ENCODE measurements around the gene NTRK2.

NTRK2 gene

DNA sequence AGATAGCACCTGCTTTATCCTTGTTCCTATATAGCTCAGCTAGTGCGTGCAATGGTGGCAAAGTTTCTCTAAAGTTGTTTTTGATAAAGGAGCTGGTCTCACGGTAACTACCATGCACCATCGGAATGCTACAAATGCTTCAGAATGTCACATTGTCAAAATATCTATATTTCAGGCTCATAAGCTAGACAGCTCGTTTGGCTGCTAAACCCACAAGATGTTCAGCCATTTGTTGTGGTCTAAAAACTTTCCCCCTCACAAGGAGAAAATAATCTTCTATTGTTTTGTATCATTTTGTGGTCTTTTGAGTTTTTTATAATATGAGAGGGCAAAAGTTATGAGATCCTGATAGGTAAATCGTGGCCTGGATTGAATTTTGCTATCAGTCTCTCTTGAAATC is 137.9 kb downstream of the NTRK2 start:
- DNase-seq: no peak
- no peaks in the 10 kb centered on the region for H3K27me3 ChIP-seq (replicated peaks)
- TF ChIP-seq, protein P1, sequence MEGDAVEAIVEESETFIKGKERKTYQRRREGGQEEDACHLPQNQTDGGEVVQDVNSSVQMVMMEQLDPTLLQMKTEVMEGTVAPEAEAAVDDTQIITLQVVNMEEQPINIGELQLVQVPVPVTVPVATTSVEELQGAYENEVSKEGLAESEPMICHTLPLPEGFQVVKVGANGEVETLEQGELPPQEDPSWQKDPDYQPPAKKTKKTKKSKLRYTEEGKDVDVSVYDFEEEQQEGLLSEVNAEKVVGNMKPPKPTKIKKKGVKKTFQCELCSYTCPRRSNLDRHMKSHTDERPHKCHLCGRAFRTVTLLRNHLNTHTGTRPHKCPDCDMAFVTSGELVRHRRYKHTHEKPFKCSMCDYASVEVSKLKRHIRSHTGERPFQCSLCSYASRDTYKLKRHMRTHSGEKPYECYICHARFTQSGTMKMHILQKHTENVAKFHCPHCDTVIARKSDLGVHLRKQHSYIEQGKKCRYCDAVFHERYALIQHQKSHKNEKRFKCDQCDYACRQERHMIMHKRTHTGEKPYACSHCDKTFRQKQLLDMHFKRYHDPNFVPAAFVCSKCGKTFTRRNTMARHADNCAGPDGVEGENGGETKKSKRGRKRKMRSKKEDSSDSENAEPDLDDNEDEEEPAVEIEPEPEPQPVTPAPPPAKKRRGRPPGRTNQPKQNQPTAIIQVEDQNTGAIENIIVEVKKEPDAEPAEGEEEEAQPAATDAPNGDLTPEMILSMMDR (IDR thresholded peaks at IDR 0.05; ENCODE audit: low read depth, low read length, missing control alignments): no peak
- H3K36me3 ChIP-seq (replicated peaks): no peaks in the 10 kb centered on the region
- no peak overlapping the region for H3K4me3 ChIP-seq (ENCODE audit: low read depth, low read length)
- in situ Hi-C loops (cut with HindIII; ENCODE audit: low pct_ligation_motif_present, low sequenced_read_pairs): no loop called here
- no peak overlapping the region for H3K27ac ChIP-seq

- TF ChIP-seq, protein P1 (IDR thresholded peaks at IDR 0.05; ENCODE audit: low read depth, low read length, missing control alignments): no peak
- in situ Hi-C loops (cut with HindIII; ENCODE audit: low pct_ligation_motif_present, low sequenced_read_pairs): no loop called here
- no peak overlapping the region for H3K27ac ChIP-seq
- no peak overlapping the region for H3K4me3 ChIP-seq (ENCODE audit: low read depth, low read length)
- no peaks in the 10 kb centered on the region for H3K36me3 ChIP-seq (replicated peaks)
- no peak for DNase-seq
- no peaks in the 10 kb centered on the region for H3K27me3 ChIP-seq (replicated peaks)
These were observed 138.4 kb downstream of the NTRK2 start for GRCh38 chr9:84807870-84808390.

DNA sequence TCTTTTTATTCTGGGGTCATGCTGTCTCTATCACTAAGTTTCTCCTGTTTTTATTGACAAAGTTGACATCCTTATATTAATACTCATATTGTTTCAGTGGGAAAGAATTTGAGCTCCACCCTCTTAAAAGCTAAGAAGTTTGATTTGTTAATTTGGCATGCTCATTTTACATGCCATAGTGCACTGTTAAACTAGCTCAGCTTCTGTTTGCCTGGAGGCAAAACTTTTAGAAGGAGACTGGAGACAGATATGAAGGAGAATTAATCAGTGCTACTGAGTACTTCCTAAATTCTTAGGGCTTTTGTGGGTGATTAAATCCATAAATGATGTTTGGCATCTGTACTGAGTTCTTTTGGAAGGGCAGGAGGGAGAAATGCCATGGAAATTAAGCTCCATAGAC is 138.9 kb downstream of the NTRK2 start:
- TF ChIP-seq, protein P1 (IDR thresholded peaks at IDR 0.05; ENCODE audit: low read depth, low read length, missing control alignments): no peak
- H3K27ac ChIP-seq: no peak overlapping the region
- H3K4me3 ChIP-seq (ENCODE audit: low read depth, low read length): no peak overlapping the region
- no peak for DNase-seq
- in situ Hi-C loops (cut with HindIII; ENCODE audit: low pct_ligation_motif_present, low sequenced_read_pairs): no loop called here
- H3K27me3 ChIP-seq (replicated peaks): no peaks in the 10 kb centered on the region
- H3K36me3 ChIP-seq (replicated peaks): no peaks in the 10 kb centered on the region

- Histone ChIP-seq H3K27me3 (replicated peaks) (no peaks in the 10 kb centered on the region), H3K27ac (no peak overlapping the region), H3K36me3 (replicated peaks) (no peaks in the 10 kb centered on the region), H3K4me3 (ENCODE audit: low read depth, low read length) (no peak overlapping the region)
- TF ChIP-seq, protein P1 (IDR thresholded peaks at IDR 0.05; ENCODE audit: low read depth, low read length, missing control alignments): no peak
- in situ Hi-C loops (cut with HindIII; ENCODE audit: low pct_ligation_motif_present, low sequenced_read_pairs): no loop called here
- no peak for DNase-seq
These were observed 141.7 kb downstream of the NTRK2 start for GRCh38 chr9:84811072-84811750.

DNA sequence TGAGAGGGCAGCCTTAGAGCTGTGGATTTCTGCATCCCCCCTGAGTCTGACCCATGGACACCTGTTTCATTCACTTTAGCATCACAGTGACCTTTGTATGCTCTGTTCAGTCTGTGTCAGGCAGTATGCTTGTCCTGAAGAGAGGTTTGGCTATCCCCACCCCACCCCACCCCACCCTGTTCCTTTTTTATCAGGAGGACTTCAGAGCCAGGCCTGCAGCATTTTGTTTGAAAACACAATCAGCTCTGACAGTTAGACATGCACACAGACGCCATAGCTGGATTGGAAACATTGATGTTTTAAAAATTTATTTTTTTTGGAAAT is 142.2 kb downstream of the NTRK2 start:
- in situ Hi-C loops (cut with HindIII; ENCODE audit: low pct_ligation_motif_present, low sequenced_read_pairs): no loop called here
- TF ChIP-seq, protein P1 (IDR thresholded peaks at IDR 0.05; ENCODE audit: low read depth, low read length, missing control alignments): no peak
- Histone ChIP-seq H3K27ac (no peak overlapping the region), H3K4me3 (ENCODE audit: low read depth, low read length) (no peak overlapping the region), H3K36me3 (replicated peaks) (no peaks in the 10 kb centered on the region), H3K27me3 (replicated peaks) (no peaks in the 10 kb centered on the region)
- DNase-seq: no peak

DNA sequence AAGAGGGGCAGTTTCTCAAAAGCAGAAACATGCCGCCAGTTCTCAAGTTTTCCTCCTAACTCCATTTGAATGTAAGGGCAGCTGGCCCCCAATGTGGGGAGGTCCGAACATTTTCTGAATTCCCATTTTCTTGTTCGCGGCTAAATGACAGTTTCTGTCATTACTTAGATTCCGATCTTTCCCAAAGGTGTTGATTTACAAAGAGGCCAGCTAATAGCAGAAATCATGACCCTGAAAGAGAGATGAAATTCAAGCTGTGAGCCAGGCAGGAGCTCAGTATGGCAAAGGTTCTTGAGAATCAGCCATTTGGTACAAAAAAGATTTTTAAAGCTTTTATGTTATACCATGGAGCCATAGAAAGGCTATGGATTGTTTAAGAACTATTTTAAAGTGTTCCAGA is 142.8 kb downstream of the NTRK2 start:
- DNase-seq: no peak
- TF ChIP-seq, protein P1 (IDR thresholded peaks at IDR 0.05; ENCODE audit: low read depth, low read length, missing control alignments): no peak
- H3K27ac ChIP-seq: no peak overlapping the region
- in situ Hi-C loops (cut with HindIII; ENCODE audit: low pct_ligation_motif_present, low sequenced_read_pairs): no loop called here
- no peak overlapping the region for H3K4me3 ChIP-seq (ENCODE audit: low read depth, low read length)
- H3K27me3 ChIP-seq (replicated peaks): no peaks in the 10 kb centered on the region
- H3K36me3 ChIP-seq (replicated peaks): no peaks in the 10 kb centered on the region
